Thyroid gland (tissue), 4 donors: ENCODE results near the gene IGF1.

ENCODE experiments used
- CTCF ChIP-seq, 6 experiments: fragments of 200-600 bp in 3 of 6; fragments of 450-650 bp in 3 of 6; sonication (generic) in 3 of 6; IDR thresholded peaks; one replicate each; pipeline ENCODE4 v1.5.1; 2016 to 2019; ENCODE audit warnings: antibody characterized with exemption in 6 of 6, mild to moderate bottlenecking in 2 of 6, inconsistent platforms in 1 of 6, moderate library complexity in 1 of 6
- POLR2A ChIP-seq, 2 donors: fragments of 450-650 bp; IDR thresholded peaks; one replicate each; pipeline ENCODE4 v1.6.1; 2017; ENCODE audit warnings: antibody characterized with exemption in 2 of 2, mild to moderate bottlenecking in 2 of 2, moderate library complexity in 1 of 2

GRCh38 chr12:102507301-102507700, 26.9 kb upstream of the IGF1 start:
- TF ChIP-seq CTCF (IDR thresholded peaks at IDR 0.05) (no peak), POLR2A (IDR thresholded peaks at IDR 0.05) (no peak)
